ENCODE measurements around the gene GPR156.

GPR156 gene

GRCh38 chr3:120129051-120129450, 156.0 kb downstream of the GPR156 start:
- Histone ChIP-seq H3K4me1 (ENCODE audit: control insufficient read depth, insufficient read depth, low read length) (no peaks in the 10 kb centered on the region), H3K9me3 (ENCODE audit: control insufficient read depth, insufficient read depth, low read depth, low read length) (no peaks in the 10 kb centered on the region), H3K36me3 (ENCODE audit: control insufficient read depth in 2 of 2, insufficient read depth in 1 of 2, low read length in 2 of 2) (no peaks in the 10 kb centered on the region), H3K4me3 (ENCODE audit: low read depth, low read length) (no peak overlapping the region), H3K27ac (ENCODE audit: extremely low read depth, low read depth, low read length) (no peak overlapping the region)
- POLR2A ChIA-PET = interaction anchor here (1.5 kb wide), 1 partner anchor 34 kb away, joined by 4 read pairs; no protein-coding TSS in a partner anchor
- CTCF ChIA-PET = no interaction called here
- TF ChIP-seq TRIM28 (IDR thresholded peaks at IDR 0.05; ENCODE audit: borderline replicate concordance, low read length) (no peak), ZNF664 (tag by site-specific recombination; IDR thresholded peaks at IDR 0.05) (no peak), ZNF391 (tag by site-specific recombination; IDR thresholded peaks at IDR 0.05; ENCODE audit: borderline replicate concordance, low read depth) (no peak), ZBTB7A (tag by site-specific recombination; IDR thresholded peaks at IDR 0.05; ENCODE audit: low read depth) (no peak), KLF16 (tag by site-specific recombination; IDR thresholded peaks at IDR 0.05) (no peak), ZIC2 (tag by site-specific recombination; IDR thresholded peaks at IDR 0.05) (no peak), ZNF571 (tag by site-specific recombination; IDR thresholded peaks at IDR 0.05) (no peak), KLF10 (tag by site-specific recombination; IDR thresholded peaks at IDR 0.05) (no peak), ZNF23 (tag by site-specific recombination; IDR thresholded peaks at IDR 0.05; ENCODE audit: borderline replicate concordance) (no peak), ZNF138 (tag by site-specific recombination; IDR thresholded peaks at IDR 0.05; ENCODE audit: borderline replicate concordance) (no peak), ZNF791 (tag by site-specific recombination; IDR thresholded peaks at IDR 0.05) (no peak), BCL11B (tag by site-specific recombination; IDR thresholded peaks at IDR 0.05; ENCODE audit: low read depth) (no peak), HIC1 (tag by site-specific recombination; IDR thresholded peaks at IDR 0.05) (no peak), ZNF558 (tag by site-specific recombination; IDR thresholded peaks at IDR 0.05) (no peak), ZBTB1 (tag by site-specific recombination; IDR thresholded peaks at IDR 0.05) (no peak), ZNF426 (tag by site-specific recombination; IDR thresholded peaks at IDR 0.05) (no peak), ZNF768 (tag by site-specific recombination; IDR thresholded peaks at IDR 0.05) (no peak), ZNF16 (tag by site-specific recombination; IDR thresholded peaks at IDR 0.05; ENCODE audit: low read depth) (no peak), ZNF529 (tag by site-specific recombination; IDR thresholded peaks at IDR 0.05; ENCODE audit: insufficient replicate concordance) (no peak)
- TF ChIP-seq, protein P1, sequence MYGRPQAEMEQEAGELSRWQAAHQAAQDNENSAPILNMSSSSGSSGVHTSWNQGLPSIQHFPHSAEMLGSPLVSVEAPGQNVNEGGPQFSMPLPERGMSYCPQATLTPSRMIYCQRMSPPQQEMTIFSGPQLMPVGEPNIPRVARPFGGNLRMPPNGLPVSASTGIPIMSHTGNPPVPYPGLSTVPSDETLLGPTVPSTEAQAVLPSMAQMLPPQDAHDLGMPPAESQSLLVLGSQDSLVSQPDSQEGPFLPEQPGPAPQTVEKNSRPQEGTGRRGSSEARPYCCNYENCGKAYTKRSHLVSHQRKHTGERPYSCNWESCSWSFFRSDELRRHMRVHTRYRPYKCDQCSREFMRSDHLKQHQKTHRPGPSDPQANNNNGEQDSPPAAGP (tag by site-specific recombination; IDR thresholded peaks at IDR 0.05) = no peak

GRCh38 chr3:120125992-120126391, 159.0 kb downstream of the GPR156 start:
- Histone ChIP-seq H3K4me3 (ENCODE audit: low read depth, low read length) (no peak overlapping the region), H3K4me1 (ENCODE audit: control insufficient read depth, insufficient read depth, low read length) (no peaks in the 10 kb centered on the region), H3K9me3 (ENCODE audit: control insufficient read depth, insufficient read depth, low read depth, low read length) (no peaks in the 10 kb centered on the region), H3K36me3 (ENCODE audit: control insufficient read depth in 2 of 2, insufficient read depth in 1 of 2, low read length in 2 of 2) (no peaks in the 10 kb centered on the region), H3K27ac (ENCODE audit: extremely low read depth, low read depth, low read length) (no peak overlapping the region)
- TF ChIP-seq TRIM28 (IDR thresholded peaks at IDR 0.05; ENCODE audit: borderline replicate concordance, low read length) (no peak), OSR2 (tag by site-specific recombination; IDR thresholded peaks at IDR 0.05) (no peak), ZNF837 (tag by site-specific recombination; IDR thresholded peaks at IDR 0.05) (no peak), TCF7L2 (IDR thresholded peaks at IDR 0.05; ENCODE audit: borderline replicate concordance, low read depth, low read length) (no peak), ZNF221 (tag by site-specific recombination; IDR thresholded peaks at IDR 0.05; ENCODE audit: borderline replicate concordance) (no peak), ZNF501 (tag by site-specific recombination; IDR thresholded peaks at IDR 0.05) (no peak), ZNF514 (tag by site-specific recombination; IDR thresholded peaks at IDR 0.05) (no peak), MEIS1 (CRISPR knock-in tag; IDR thresholded peaks at IDR 0.05; ENCODE audit: borderline replicate concordance) (no peak), ZSCAN23 (tag by site-specific recombination; IDR thresholded peaks at IDR 0.05) (no peak)
- TF ChIP-seq, protein P2, sequence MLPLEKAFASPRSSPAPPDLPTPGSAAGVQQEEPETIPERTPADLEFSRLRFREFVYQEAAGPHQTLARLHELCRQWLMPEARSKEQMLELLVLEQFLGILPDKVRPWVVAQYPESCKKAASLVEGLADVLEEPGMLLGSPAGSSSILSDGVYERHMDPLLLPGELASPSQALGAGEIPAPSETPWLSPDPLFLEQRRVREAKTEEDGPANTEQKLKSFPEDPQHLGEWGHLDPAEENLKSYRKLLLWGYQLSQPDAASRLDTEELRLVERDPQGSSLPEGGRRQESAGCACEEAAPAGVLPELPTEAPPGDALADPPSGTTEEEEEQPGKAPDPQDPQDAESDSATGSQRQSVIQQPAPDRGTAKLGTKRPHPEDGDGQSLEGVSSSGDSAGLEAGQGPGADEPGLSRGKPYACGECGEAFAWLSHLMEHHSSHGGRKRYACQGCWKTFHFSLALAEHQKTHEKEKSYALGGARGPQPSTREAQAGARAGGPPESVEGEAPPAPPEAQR (tag by site-specific recombination; IDR thresholded peaks at IDR 0.05) = no peak
- POLR2A ChIA-PET = no interaction called here
- CTCF ChIA-PET = interaction anchor here (0.6 kb wide), 1 partner anchor 23 kb away, joined by 3 read pairs; no protein-coding TSS in a partner anchor
